Smooth muscle cell (in vitro differentiated cells): Measurements from ENCODE around the gene ANGPTL2. TPM values are rescaled to one million over a fixed set of nuclear protein-coding genes. Genes with fewer than 3 reads are reported as not detected.

Experiments used
- DNase-seq: peaks from one replicate; lab custom pipeline; 2025; ENCODE audit not compliant: unreplicated experiment; lab: John Stamatoyannopoulos, UW
- H2AFZ ChIP-seq: fragments of 200-600 bp; sonication (generic); 2 replicates; pipeline ENCODE4 v1.6.0; 2016; ENCODE audit warnings: antibody characterized with exemption, low read depth, mild to moderate bottlenecking
- H3F3A ChIP-seq: fragments of 200-600 bp; sonication (generic); 2 replicates; pipeline ENCODE4 v1.6.0; 2017; ENCODE audit warnings: antibody characterized with exemption, low read depth
- H3K27ac ChIP-seq: fragments of 200-600 bp; sonication (generic); 2 replicates; pipeline ENCODE4 v1.5.1; 2016; ENCODE audit warnings: low read depth, mild to moderate bottlenecking
- H3K27me3 ChIP-seq: fragments of 200-600 bp; sonication (generic); 2 replicates; pipeline ENCODE4 v1.6.1; 2016; ENCODE audit warnings: low read depth, mild to moderate bottlenecking
- H3K36me3 ChIP-seq: fragments of 200-600 bp; sonication (generic); 2 replicates; pipeline ENCODE4 v1.5.1; 2016; ENCODE audit warnings: low read depth
- H3K4me1 ChIP-seq: fragments of 200-600 bp; sonication (generic); 2 replicates; pipeline ENCODE4 v1.5.1; 2016; ENCODE audit warnings: low read depth
- H3K4me2 ChIP-seq: fragments of 200-600 bp; sonication (generic); 2 replicates; pipeline ENCODE4 v1.6.0; 2016; ENCODE audit warnings: mild to moderate bottlenecking
- H3K4me3 ChIP-seq: fragments of 200-600 bp; sonication (generic); 2 replicates; pipeline ENCODE4 v1.5.1; 2016; ENCODE audit warnings: mild to moderate bottlenecking
- H3K79me2 ChIP-seq: fragments of 200-600 bp; sonication (generic); 2 replicates; pipeline ENCODE4 v1.6.0; 2016; ENCODE audit warnings: low read depth, mild to moderate bottlenecking
- H3K9ac ChIP-seq: fragments of 200-600 bp; sonication (generic); 2 replicates; pipeline ENCODE4 v1.6.0; 2016; ENCODE audit warnings: low read depth
- H3K9me3 ChIP-seq: fragments of 200-600 bp; sonication (generic); replicated peaks from 2 replicates; pipeline ENCODE4 v1.5.1; 2016; ENCODE audit warnings: low read depth
- H4K20me1 ChIP-seq: fragments of 200-600 bp; sonication (generic); 2 replicates; pipeline ENCODE4 v1.6.0; 2016; ENCODE audit warnings: low read depth
- WGBS: methylation state at CpG from one replicate; pipeline ENCODE4 v1.1.7; 2016; ENCODE audit warnings: low lambda C conversion rate; 5-methylcytosine and 5-hydroxymethylcytosine counted together
- polyA plus RNA-seq: library from polyadenylated mRNA; unstranded; fragments of >200 nt; fragmentation: Nextera tagmentation; extraction: Ambion mirVana; gene quantifications from 2 replicates; pipeline ENCODE4 v1.2.1, GENCODE V29; 2016
- total RNA-seq: library from RNA; depleted of rRNA; stranded (reverse); fragments of >200 nt; gene quantifications from 2 replicates; pipeline ENCODE4 v1.2.3, GENCODE V29; 2014
- TF ChIP-seq, protein P1 (sequence below): fragments of 200-600 bp; sonication (generic); IDR thresholded peaks from 2 replicates; pipeline ENCODE4 v1.5.1; 2017; ENCODE audit warnings: borderline replicate concordance, mild to moderate bottlenecking, antibody characterized with exemption; ENCODE audit not compliant: insufficient read depth, poor library complexity, severe bottlenecking

ANGPTL2 gene
- total and polyA plus RNA-seq, 2 experiments from 2014 or later: 16.1 to 18.7 TPM

DNA sequence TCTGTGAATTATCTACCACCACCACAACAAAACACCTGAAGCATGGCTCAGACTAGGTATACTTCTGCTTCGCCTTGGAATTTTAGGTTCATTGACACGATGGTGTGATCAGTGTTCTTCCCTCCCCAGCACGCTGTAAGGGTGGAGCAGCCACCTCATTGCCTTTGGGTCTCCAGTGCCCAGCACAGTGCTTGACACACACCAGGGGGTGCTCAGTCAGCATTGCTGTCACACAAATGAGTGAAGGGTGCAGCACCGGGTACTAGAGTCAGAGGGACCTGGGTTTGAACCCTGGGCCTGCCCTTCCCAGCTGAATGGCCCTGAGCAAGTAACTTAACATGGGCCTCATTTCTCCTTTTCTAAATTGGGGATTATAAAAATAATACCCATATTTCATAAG, 9.9 kb upstream of the ANGPTL2 start:
- DNase-seq: no peak
- no peaks in the 10 kb centered on the region for H4K20me1 ChIP-seq
- H3K4me1 ChIP-seq: peaks cover 27% of the 10 kb centered on the region
- no peaks in the 10 kb centered on the region for H3K27me3 ChIP-seq
- TF ChIP-seq, protein P1, sequence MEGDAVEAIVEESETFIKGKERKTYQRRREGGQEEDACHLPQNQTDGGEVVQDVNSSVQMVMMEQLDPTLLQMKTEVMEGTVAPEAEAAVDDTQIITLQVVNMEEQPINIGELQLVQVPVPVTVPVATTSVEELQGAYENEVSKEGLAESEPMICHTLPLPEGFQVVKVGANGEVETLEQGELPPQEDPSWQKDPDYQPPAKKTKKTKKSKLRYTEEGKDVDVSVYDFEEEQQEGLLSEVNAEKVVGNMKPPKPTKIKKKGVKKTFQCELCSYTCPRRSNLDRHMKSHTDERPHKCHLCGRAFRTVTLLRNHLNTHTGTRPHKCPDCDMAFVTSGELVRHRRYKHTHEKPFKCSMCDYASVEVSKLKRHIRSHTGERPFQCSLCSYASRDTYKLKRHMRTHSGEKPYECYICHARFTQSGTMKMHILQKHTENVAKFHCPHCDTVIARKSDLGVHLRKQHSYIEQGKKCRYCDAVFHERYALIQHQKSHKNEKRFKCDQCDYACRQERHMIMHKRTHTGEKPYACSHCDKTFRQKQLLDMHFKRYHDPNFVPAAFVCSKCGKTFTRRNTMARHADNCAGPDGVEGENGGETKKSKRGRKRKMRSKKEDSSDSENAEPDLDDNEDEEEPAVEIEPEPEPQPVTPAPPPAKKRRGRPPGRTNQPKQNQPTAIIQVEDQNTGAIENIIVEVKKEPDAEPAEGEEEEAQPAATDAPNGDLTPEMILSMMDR: no peak
- no peaks in the 10 kb centered on the region for H3K36me3 ChIP-seq
- H3K4me2 ChIP-seq: peak overlapping the region; percentile 71
- peak overlapping the region; percentile 23 for H3K9ac ChIP-seq
- no peaks in the 10 kb centered on the region for H3K79me2 ChIP-seq
- H2AFZ ChIP-seq: no peak overlapping the region
- H3K9me3 ChIP-seq: no peaks in the 10 kb centered on the region
- no peak overlapping the region for H3K4me3 ChIP-seq
- whole genome bisulfite sequencing: 94% methylated on average over 4 of the region's 4 CpGs
- H3F3A ChIP-seq: peaks cover 33% of the 10 kb centered on the region
- H3K27ac ChIP-seq: peak overlapping the region; percentile 96

DNA sequence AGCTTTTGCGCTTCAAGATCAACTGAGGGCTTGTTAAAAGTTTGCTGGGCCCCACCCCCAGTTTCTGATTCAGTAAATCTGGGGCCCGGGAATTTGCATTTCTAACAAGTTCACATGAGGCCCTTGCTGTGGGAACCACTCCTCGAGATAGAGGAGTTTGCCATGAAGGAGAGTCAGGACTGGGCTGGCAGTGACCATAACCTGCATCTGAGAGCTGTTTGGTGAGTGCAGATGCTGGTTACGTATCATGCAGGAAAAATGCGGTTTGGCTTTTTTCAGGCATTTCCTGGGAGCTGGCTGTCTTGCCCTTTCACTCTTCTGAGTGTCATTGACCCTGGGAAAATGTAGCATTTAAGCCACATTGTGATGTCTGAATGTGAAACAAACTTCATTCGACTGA, 9.4 kb upstream of the ANGPTL2 start:
- no peaks in the 10 kb centered on the region for H3K27me3 ChIP-seq
- H4K20me1 ChIP-seq: no peaks in the 10 kb centered on the region
- H3K9me3 ChIP-seq: no peaks in the 10 kb centered on the region
- H3K27ac ChIP-seq: peak overlapping the region; percentile 96
- H3K4me2 ChIP-seq: peak overlapping the region; percentile 71
- TF ChIP-seq, protein P1: no peak
- 56% methylated on average over 6 of the region's 6 CpGs for WGBS
- H3K36me3 ChIP-seq: no peaks in the 10 kb centered on the region
- H3K79me2 ChIP-seq: no peaks in the 10 kb centered on the region
- peak overlapping the region; percentile 44 for H2AFZ ChIP-seq
- DNase-seq: no peak
- no peak overlapping the region for H3K4me3 ChIP-seq
- peaks cover 27% of the 10 kb centered on the region for H3K4me1 ChIP-seq
- peaks cover 33% of the 10 kb centered on the region for H3F3A ChIP-seq
- peak overlapping the region; percentile 85 for H3K9ac ChIP-seq

DNA sequence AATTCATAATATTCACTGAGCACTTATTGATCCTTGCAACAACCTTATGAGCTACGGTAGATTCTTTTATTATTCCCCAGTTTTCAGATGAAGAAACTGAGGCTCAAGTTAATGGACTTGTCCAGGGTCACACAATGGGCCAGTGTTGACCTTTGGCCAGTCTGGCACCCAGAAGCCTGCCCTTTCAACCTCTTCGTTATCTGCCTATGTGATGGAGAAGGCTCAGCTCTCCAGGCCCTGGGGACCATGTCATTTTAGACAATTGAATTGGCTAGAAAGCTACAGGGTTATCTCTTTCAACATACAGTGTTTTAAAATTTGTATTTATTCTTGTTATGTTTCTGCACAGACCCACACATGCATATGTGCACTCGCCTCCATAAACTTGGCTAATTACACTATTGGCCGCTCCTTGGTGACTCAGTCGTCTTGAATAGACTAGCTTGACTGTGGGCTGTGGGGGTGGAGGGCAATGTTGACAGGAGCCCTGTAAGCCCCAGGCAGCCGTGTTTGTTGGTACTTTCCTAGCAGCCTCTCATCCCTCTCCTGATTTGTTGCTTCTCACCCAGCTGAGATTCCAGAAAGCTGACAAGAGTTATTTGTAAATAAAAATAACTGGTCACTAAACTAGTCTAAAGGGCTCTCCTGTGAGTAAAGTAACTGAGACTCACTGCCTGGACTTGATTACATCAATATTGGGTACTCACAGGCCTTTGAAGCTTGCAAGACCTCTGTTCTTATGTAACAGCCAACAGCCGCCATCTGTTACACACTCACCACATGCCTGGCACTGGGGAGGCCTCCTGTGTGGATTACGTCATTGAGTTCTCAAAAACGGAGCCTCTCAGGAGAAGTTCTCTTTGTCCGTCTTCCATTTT, 8.5 kb upstream of the ANGPTL2 start:
- Histone ChIP-seq H3K4me2 (peak overlapping the region; percentile 71), H3K27ac (peak overlapping the region; percentile 96), H3K4me3 (no peak overlapping the region), H3K27me3 (no peaks in the 10 kb centered on the region), H3K79me2 (no peaks in the 10 kb centered on the region), H3F3A (peaks cover 33% of the 10 kb centered on the region), H3K9me3 (no peaks in the 10 kb centered on the region), H3K9ac (peak overlapping the region; percentile 85), H3K4me1 (peaks cover 27% of the 10 kb centered on the region), H2AFZ (peak overlapping the region; percentile 44), H4K20me1 (no peaks in the 10 kb centered on the region), H3K36me3 (no peaks in the 10 kb centered on the region)
- TF ChIP-seq, protein P1: no peak
- WGBS: 24% methylated on average over 10 of the region's 10 CpGs
- DNase-seq: peak; percentile 37
